ENCODE results near the gene FFAR1.
"Not testable (repeated sequence)": the region's sequence is repeated elsewhere in the genome, so short reads cannot be mapped to it uniquely, and the experiment has no call there.

The FFAR1 gene

GRCh38 chr19:35363001-35363590, 15.4 kb downstream of the FFAR1 start:
- no peak for DNase-seq

- no peak for DNase-seq
These were observed 16.2 kb downstream of the FFAR1 start for GRCh38 chr19:35363711-35364425.

GRCh38 chr19:35365303-35365702, 17.6 kb downstream of the FFAR1 start:
- DNase-seq = no peak

- no peak for DNase-seq
These were observed 20.7 kb downstream of the FFAR1 start for GRCh38 chr19:35368378-35368777.

GRCh38 chr19:35369522-35369921, 21.8 kb downstream of the FFAR1 start:
- no peak for DNase-seq

- no peak for DNase-seq
These were observed 23.0 kb downstream of the FFAR1 start, which contains the start of gene GPR42 for GRCh38 chr19:35370722-35371121. TSS of gene GPR42 (plus strand) at chr19:35371068. CDS start at chr19:35371360, 292 bp downstream.

GRCh38 chr19:35373492-35373891, 25.8 kb downstream of the FFAR1 start:
- no peak for DNase-seq

GRCh38 chr19:35374031-35374430, 26.3 kb downstream of the FFAR1 start:
- not testable (repeated sequence) for DNase-seq

- no peak for DNase-seq
These were observed 28.0 kb downstream of the FFAR1 start for GRCh38 chr19:35375505-35376307.

- DNase-seq = no peak
These were observed 30.0 kb downstream of the FFAR1 start for GRCh38 chr19:35377656-35378055.

- DNase-seq = no peak
These were observed 30.7 kb downstream of the FFAR1 start for GRCh38 chr19:35378356-35378755.

GRCh38 chr19:35379545-35379944, 31.8 kb downstream of the FFAR1 start:
- not testable (repeated sequence) for DNase-seq

GRCh38 chr19:35379992-35380391, 32.3 kb downstream of the FFAR1 start:
- no peak for DNase-seq

- DNase-seq = no peak
These were observed 32.9 kb downstream of the FFAR1 start for GRCh38 chr19:35380450-35381124.

GRCh38 chr19:35381318-35381717, 33.6 kb downstream of the FFAR1 start:
- no peak for DNase-seq

GRCh38 chr19:35381926-35382325, 34.2 kb downstream of the FFAR1 start:
- DNase-seq = no peak

GRCh38 chr19:35383536-35383935, 35.8 kb downstream of the FFAR1 start:
- no peak for DNase-seq

- no peak for DNase-seq
These were observed 40.8 kb downstream of the FFAR1 start for GRCh38 chr19:35388277-35389054.

GRCh38 chr19:35389192-35389861, 41.6 kb downstream of the FFAR1 start:
- no peak for DNase-seq

- no peak for DNase-seq
These were observed 45.3 kb downstream of the FFAR1 start for GRCh38 chr19:35392742-35393715.
